ENCODE measurements around the gene CNDP1.
"Not testable (repeated sequence)": the region's sequence is repeated elsewhere in the genome, so short reads cannot be mapped to it uniquely, and the experiment has no call there.

CNDP1 gene

DNA sequence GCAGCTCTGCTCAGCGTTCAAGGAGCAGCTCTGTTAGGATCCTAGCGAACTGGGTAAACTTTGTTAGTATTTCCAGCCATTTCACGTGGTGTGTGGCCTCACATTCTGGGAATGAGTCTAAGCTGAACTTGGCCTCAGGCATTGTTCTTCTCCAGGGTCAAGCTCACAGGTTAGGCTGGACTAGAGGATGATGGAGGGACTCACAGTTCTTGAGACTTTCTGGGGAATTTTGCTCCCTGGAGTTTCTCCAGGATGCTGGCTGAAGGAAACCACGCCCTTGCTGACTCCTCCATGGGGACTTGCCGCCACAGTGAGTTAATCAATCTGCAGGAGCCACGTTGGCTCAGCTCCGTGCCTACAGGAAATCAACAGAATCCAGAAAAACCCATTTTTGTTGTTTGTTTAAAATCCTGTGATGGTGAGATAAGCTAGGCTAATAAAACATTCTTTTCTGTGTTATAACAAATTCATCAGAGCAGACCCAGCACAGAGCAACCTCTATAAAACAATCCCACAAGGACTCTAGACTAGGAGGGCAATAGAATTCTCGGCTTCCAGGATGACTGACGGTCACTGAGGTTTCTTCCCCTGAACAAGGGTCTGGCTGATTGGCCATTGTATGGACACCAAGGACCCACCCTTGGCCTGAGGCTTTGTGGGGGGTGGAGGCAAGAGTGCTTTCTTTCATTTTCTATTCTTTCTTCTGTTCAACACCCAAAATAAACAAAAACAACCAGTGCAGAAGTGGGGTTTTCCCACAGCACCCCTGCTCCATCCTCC is 12.6 kb downstream of the CNDP1 start:
- in situ Hi-C loops (cut with HindIII; ENCODE audit: low pct_unique_long_range_greater_than_20kb, low sequenced_read_pairs) = no loop called here
- TF ChIP-seq JUND (IDR thresholded peaks at IDR 0.05; ENCODE audit: low read depth) = no peak
- DNase-seq (ENCODE audit: low read depth in 1 of 2, low spot score in 1 of 2) = peak in 1 of 2 experiments; percentile 11

GRCh38 chr18:74547860-74548259 is 13.6 kb downstream of the CNDP1 start:
- in situ Hi-C loops (cut with HindIII; ENCODE audit: low pct_unique_long_range_greater_than_20kb, low sequenced_read_pairs) = no loop called here
- no peak for DNase-seq (ENCODE audit: low read depth in 1 of 2, low spot score in 1 of 2)
- TF ChIP-seq JUND (IDR thresholded peaks at IDR 0.05; ENCODE audit: low read depth) = no peak

DNA sequence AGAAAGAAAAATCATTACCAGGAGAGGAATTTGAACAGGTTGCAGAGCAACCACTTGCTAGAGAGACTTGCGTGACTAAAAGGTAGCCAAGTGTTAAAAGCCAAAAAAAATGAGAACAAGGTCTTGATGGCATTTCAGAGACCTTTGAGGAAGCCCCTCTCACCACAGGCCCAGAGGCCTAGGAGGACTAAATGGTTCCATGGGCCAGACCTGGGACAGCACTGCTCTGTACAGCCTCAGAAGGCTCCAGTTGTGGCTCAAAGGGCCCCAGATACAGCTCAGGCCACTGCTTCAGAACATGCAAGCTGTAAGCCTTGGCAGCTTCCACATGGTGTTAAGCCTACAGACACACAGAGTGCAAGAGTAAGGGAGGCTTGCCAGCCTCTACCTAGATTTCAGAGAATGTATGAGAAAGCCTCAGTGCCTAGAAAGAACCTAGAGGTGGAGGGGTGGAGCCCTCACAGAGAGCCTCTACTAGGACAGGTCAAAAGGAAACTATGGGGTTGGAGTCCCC is 15.3 kb downstream of the CNDP1 start:
- no peak for DNase-seq (ENCODE audit: low read depth in 1 of 2, low spot score in 1 of 2)
- in situ Hi-C loops (cut with HindIII; ENCODE audit: low pct_unique_long_range_greater_than_20kb, low sequenced_read_pairs) = no loop called here
- TF ChIP-seq JUND (IDR thresholded peaks at IDR 0.05; ENCODE audit: low read depth) = no peak

DNA sequence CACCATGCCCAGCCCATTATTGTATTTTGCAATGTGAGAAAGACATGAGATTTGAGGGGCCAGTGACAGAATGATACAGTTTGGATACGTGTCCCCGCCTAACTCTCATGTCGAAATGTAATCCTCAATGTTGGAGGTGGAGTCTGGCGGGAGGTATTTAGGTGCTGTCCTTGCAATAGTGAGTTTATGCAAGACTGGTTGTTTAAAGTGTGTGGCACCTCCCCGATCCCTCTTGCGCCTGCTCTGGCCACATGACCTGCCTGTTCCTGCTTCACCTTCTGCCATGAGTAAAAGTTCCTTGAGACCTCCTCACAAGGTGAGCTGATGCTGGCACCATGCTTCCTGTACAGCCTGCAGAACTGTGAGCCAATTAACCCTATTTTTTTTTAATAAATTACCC is 16.6 kb downstream of the CNDP1 start:
- no peak for TF ChIP-seq JUND (IDR thresholded peaks at IDR 0.05; ENCODE audit: low read depth)
- DNase-seq (ENCODE audit: low read depth in 1 of 2, low spot score in 1 of 2) = no peak
- in situ Hi-C loops (cut with HindIII; ENCODE audit: low pct_unique_long_range_greater_than_20kb, low sequenced_read_pairs) = no loop called here

DNA sequence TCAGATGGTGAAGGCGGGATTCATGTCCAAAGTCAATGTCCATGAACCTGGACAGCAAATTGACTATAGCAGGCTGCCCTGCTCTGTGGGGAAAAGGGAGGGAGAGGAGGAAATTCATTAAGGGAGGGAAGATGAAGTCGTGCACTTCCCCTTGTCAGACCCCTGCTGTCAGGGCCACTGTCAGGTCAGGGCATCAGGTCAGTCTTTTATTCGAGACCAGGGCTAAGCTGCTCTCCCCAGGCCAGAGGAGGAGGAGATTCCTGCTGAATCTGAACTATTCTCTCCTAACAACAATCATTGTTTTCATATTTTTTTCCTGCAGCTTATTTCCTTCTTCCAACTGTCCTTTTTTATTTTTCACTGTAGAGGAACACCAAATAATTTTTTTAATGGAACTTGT is 17.2 kb downstream of the CNDP1 start:
- TF ChIP-seq JUND (IDR thresholded peaks at IDR 0.05; ENCODE audit: low read depth) = no peak
- no peak for DNase-seq (ENCODE audit: low read depth in 1 of 2, low spot score in 1 of 2)
- in situ Hi-C loops (cut with HindIII; ENCODE audit: low pct_unique_long_range_greater_than_20kb, low sequenced_read_pairs) = no loop called here

- TF ChIP-seq JUND (IDR thresholded peaks at IDR 0.05; ENCODE audit: low read depth) = no peak
- in situ Hi-C loops (cut with HindIII; ENCODE audit: low pct_unique_long_range_greater_than_20kb, low sequenced_read_pairs) = no loop called here
- DNase-seq (ENCODE audit: low read depth in 1 of 2, low spot score in 1 of 2) = peak; percentile 71 to 82
Measured at GRCh38 chr18:74551936-74552555, 17.7 kb downstream of the CNDP1 start.

GRCh38 chr18:74556126-74556525 is 21.8 kb downstream of the CNDP1 start:
- in situ Hi-C loops (cut with HindIII; ENCODE audit: low pct_unique_long_range_greater_than_20kb, low sequenced_read_pairs) = no loop called here
- no peak for TF ChIP-seq JUND (IDR thresholded peaks at IDR 0.05; ENCODE audit: low read depth)
- DNase-seq (ENCODE audit: low read depth in 1 of 2, low spot score in 1 of 2) = no peak

- in situ Hi-C loops (cut with HindIII; ENCODE audit: low pct_unique_long_range_greater_than_20kb, low sequenced_read_pairs) = no loop called here
- no peak for TF ChIP-seq JUND (IDR thresholded peaks at IDR 0.05; ENCODE audit: low read depth)
- DNase-seq (ENCODE audit: low read depth in 1 of 2, low spot score in 1 of 2) = no peak
Measured at GRCh38 chr18:74558096-74558495, 23.8 kb downstream of the CNDP1 start.

- TF ChIP-seq JUND (IDR thresholded peaks at IDR 0.05; ENCODE audit: low read depth) = no peak
- in situ Hi-C loops (cut with HindIII; ENCODE audit: low pct_unique_long_range_greater_than_20kb, low sequenced_read_pairs) = no loop called here
- DNase-seq (ENCODE audit: low read depth in 1 of 2, low spot score in 1 of 2) = peak in 1 of 2 experiments; percentile 24
Measured at GRCh38 chr18:74562131-74562730, 27.9 kb downstream of the CNDP1 start.

DNA sequence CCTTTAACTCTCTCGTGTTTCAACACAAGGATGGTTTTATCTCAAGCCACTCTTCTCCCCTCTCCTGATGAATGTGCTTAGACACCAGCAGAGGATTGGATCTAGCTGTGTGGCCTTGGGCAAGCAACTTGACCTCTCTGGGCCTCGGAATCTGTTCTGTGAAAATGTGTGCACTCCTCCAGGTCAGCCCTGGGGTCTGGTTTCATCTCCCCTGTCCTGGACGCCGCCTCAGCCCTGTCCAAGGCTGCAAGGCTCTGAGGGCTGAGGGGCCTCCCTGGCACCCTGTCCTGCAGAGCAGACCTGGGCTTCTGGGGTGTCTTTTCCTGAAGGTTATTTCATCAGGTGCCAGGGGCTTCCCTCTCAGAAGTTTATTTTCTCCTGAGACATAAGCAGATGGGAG is 28.5 kb downstream of the CNDP1 start:
- no peak for TF ChIP-seq JUND (IDR thresholded peaks at IDR 0.05; ENCODE audit: low read depth)
- in situ Hi-C loops (cut with HindIII; ENCODE audit: low pct_unique_long_range_greater_than_20kb, low sequenced_read_pairs) = no loop called here
- no peak for DNase-seq (ENCODE audit: low read depth in 1 of 2, low spot score in 1 of 2)

DNA sequence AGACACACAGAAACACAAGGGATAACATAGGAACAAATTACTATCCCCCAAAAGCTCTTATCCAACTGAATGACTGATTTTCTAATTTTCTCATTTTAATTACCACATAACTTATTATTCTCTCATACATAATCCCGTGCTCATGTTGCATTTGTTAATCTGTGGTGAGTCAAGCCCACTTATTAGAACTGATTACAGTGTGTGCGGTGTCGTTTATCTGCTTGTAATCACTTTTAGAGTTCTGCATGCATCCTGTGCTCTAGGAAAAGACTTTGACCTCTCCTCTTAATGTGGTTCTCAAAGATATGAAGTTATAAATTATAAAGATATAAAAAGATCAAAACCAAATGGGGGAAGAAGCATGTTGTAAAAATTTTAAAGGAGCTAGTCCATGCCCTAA is 29.7 kb downstream of the CNDP1 start:
- no peak for TF ChIP-seq JUND (IDR thresholded peaks at IDR 0.05; ENCODE audit: low read depth)
- DNase-seq (ENCODE audit: low read depth in 1 of 2, low spot score in 1 of 2) = no peak
- in situ Hi-C loops (cut with HindIII; ENCODE audit: low pct_unique_long_range_greater_than_20kb, low sequenced_read_pairs) = no loop called here

- in situ Hi-C loops (cut with HindIII; ENCODE audit: low pct_unique_long_range_greater_than_20kb, low sequenced_read_pairs); DNase-seq (ENCODE audit: low read depth in 1 of 2, low spot score in 1 of 2): not testable (repeated sequence)
Measured at GRCh38 chr18:74565164-74565563, 30.9 kb downstream of the CNDP1 start.

DNA sequence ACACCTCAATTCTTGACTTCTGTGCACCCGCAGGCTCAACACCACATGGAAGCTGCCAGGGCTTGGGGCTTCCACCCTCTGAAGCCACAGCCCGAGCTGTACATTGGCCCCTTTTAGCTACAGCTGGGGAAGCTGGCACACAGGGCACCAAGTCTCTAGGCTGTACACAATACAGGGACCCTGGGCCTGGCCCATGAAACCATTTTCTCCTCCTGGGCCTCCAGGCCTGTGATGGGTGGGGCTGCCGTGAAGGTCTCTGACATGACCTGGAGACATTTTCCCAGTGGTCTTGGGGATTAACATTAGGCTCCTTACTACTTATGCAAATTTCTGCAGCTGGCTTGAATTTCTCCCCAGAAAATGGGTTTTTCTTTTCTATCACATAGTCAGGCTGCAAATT is 31.7 kb downstream of the CNDP1 start:
- in situ Hi-C loops (cut with HindIII; ENCODE audit: low pct_unique_long_range_greater_than_20kb, low sequenced_read_pairs); DNase-seq (ENCODE audit: low read depth in 1 of 2, low spot score in 1 of 2): not testable (repeated sequence)
